HG03139 (cell line): Measurements from ENCODE around the gene CYP27B1.
A peak's percentile ranks its signal among the peaks of the same experiment; 100 is the strongest.
"Not testable (repeated sequence)": the region's sequence is repeated elsewhere in the genome, so short reads cannot be mapped to it uniquely, and the experiment has no call there.

Source experiments
- ATAC-seq: cut with Tn5 transposase; IDR thresholded peaks from one replicate; pipeline ENCODE4 v1.9.1; 2021; ENCODE audit not compliant: unreplicated experiment

The CYP27B1 gene

GRCh38 chr12:57783861-57784260, 17.0 kb upstream of the CYP27B1 start:
- ATAC-seq: no peak

- no peak for ATAC-seq
Measured at GRCh38 chr12:57783466-57783801, 16.6 kb upstream of the CYP27B1 start.

GRCh38 chr12:57782608-57783465, 16.0 kb upstream of the CYP27B1 start, which contains the start of gene TSFM:
TSFM (plus strand) TSS chr12:57782787; CDS start chr12:57782802, 15 bp downstream.
- ATAC-seq: peak; percentile 88

- no peak for ATAC-seq
Measured at GRCh38 chr12:57782243-57782607, 15.3 kb upstream of the CYP27B1 start.

GRCh38 chr12:57781801-57782200, 14.9 kb upstream of the CYP27B1 start:
- ATAC-seq: no peak

GRCh38 chr12:57781244-57781643, 14.4 kb upstream of the CYP27B1 start:
- no peak for ATAC-seq

- ATAC-seq: no peak
Measured at GRCh38 chr12:57780284-57780897, 13.5 kb upstream of the CYP27B1 start.

GRCh38 chr12:57779736-57780135, 12.9 kb upstream of the CYP27B1 start:
- ATAC-seq: no peak

GRCh38 chr12:57777911-57778310, 11.0 kb upstream of the CYP27B1 start:
- ATAC-seq: no peak

GRCh38 chr12:57777367-57777766, 10.5 kb upstream of the CYP27B1 start:
- no peak for ATAC-seq

- no peak for ATAC-seq
Measured at GRCh38 chr12:57776247-57776587, 9.3 kb upstream of the CYP27B1 start.

- no peak for ATAC-seq
Measured at GRCh38 chr12:57775563-57776246, 8.8 kb upstream of the CYP27B1 start.

GRCh38 chr12:57775044-57775443, 8.2 kb upstream of the CYP27B1 start:
- ATAC-seq: no peak

GRCh38 chr12:57774634-57775033, 7.8 kb upstream of the CYP27B1 start:
- ATAC-seq: not testable (repeated sequence)

GRCh38 chr12:57772429-57773322, 5.8 kb upstream of the CYP27B1 start, which contains the start of gene EEF1AKMT3:
EEF1AKMT3 (plus strand) TSS chr12:57772614; CDS start chr12:57772725, 111 bp downstream.
- ATAC-seq: peak; percentile 10

- peak; percentile 85 for ATAC-seq
Measured at GRCh38 chr12:57771873-57772428, 5.1 kb upstream of the CYP27B1 start, which contains the start of gene METTL1. METTL1 (minus strand) TSS chr12:57772105; CDS start chr12:57772083, 22 bp downstream.

- peak; percentile 62 for ATAC-seq
Measured at GRCh38 chr12:57771236-57771872, 4.5 kb upstream of the CYP27B1 start.

- no peak for ATAC-seq
Measured at GRCh38 chr12:57770734-57771133, 3.9 kb upstream of the CYP27B1 start.

GRCh38 chr12:57769594-57769993, 2.7 kb upstream of the CYP27B1 start:
- no peak for ATAC-seq

- ATAC-seq: no peak
Measured at GRCh38 chr12:57767876-57768275, 998 bp upstream of the CYP27B1 start.
